PC-3 (cell line): ENCODE results near the gene CISTR.

Source experiments
- EZH2 ChIP-seq: fragments of 300-600 bp; sonication (generic); IDR thresholded peaks from one replicate; pipeline ENCODE4 v1.6.1; 2017; ENCODE audit warnings: antibody characterized with exemption, mild to moderate bottlenecking, low read length; ENCODE audit not compliant: unreplicated experiment
- EZH2phosphoT487 ChIP-seq: fragments of 300-600 bp; sonication (generic); IDR thresholded peaks from 2 replicates; pipeline ENCODE4 v1.6.1; 2018; ENCODE audit warnings: mild to moderate bottlenecking, antibody characterized with exemption, low read length, borderline replicate concordance
- TF ChIP-seq, protein P1 (sequence below): fragments of 300-600 bp; sonication (generic); conservative IDR thresholded peaks from 2 replicates; pipeline ENCODE4 v1.5.1; 2017; ENCODE audit warnings: antibody characterized with exemption, low read depth, mild to moderate bottlenecking, low read length

DNA sequence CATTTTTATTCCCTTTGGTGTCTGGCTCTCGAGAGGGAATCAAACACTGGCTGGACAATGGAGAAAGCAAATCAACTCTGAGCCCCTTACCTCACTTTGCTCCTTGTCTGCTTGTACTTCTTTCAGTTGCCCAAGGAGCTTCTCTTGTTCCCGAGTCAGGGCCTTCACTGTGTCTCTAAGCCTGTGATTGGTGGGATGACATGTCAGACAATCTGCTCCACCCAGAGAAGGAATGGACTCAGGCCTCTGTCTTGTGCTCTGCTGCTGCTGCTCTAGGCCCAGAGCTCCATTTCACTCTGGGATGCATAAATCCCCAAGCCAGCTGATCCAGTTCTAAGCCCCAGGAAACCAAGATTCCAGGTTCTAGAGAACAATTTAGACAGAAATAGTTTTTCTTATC, 32.1 kb downstream of the CISTR start:
- TF ChIP-seq, protein P1, sequence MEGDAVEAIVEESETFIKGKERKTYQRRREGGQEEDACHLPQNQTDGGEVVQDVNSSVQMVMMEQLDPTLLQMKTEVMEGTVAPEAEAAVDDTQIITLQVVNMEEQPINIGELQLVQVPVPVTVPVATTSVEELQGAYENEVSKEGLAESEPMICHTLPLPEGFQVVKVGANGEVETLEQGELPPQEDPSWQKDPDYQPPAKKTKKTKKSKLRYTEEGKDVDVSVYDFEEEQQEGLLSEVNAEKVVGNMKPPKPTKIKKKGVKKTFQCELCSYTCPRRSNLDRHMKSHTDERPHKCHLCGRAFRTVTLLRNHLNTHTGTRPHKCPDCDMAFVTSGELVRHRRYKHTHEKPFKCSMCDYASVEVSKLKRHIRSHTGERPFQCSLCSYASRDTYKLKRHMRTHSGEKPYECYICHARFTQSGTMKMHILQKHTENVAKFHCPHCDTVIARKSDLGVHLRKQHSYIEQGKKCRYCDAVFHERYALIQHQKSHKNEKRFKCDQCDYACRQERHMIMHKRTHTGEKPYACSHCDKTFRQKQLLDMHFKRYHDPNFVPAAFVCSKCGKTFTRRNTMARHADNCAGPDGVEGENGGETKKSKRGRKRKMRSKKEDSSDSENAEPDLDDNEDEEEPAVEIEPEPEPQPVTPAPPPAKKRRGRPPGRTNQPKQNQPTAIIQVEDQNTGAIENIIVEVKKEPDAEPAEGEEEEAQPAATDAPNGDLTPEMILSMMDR: no peak
- TF ChIP-seq EZH2 (no peak), EZH2phosphoT487 (no peak)
